Sigmoid colon (tissue), 4 donors: ENCODE measurements around the gene HARS2.
"Not testable (repeated sequence)": the region's sequence is repeated elsewhere in the genome, so short reads cannot be mapped to it uniquely, and the experiment has no call there.

Experiments used
- CTCF ChIP-seq, 4 experiments: fragments of 450-650 bp in 3 of 4; fragments of 200-600 bp in 1 of 4; IDR thresholded peaks; one replicate each; pipeline ENCODE4 v1.5.1; 2016 to 2019; ENCODE audit warnings: antibody characterized with exemption in 4 of 4, mild to moderate bottlenecking in 3 of 4, moderate library complexity in 2 of 4
- EP300 ChIP-seq, 4 donors: sonication (generic); formaldehyde crosslinking; IDR thresholded peaks; one replicate each; pipeline ENCODE4 v1.6.1; 2017; ENCODE audit warnings: antibody characterized with exemption in 4 of 4
- POLR2A ChIP-seq, 2 donors: fragments of 450-650 bp; IDR thresholded peaks; one replicate each; pipeline ENCODE4 v1.6.1; 2016; ENCODE audit warnings: antibody characterized with exemption in 2 of 2, mild to moderate bottlenecking in 2 of 2, moderate library complexity in 2 of 2
- POLR2AphosphoS5 ChIP-seq, 4 donors: sonication (generic); formaldehyde crosslinking; IDR thresholded peaks; one replicate each; pipeline ENCODE4 v1.6.1; 2017; ENCODE audit warnings: antibody characterized with exemption in 4 of 4

GRCh38 chr5:140660371-140660770, 30.9 kb upstream of the HARS2 start:
- TF ChIP-seq CTCF, POLR2A, POLR2AphosphoS5, EP300 (IDR thresholded peaks at IDR 0.05): not testable (repeated sequence)
